CD14-positive monocyte (primary cell): Measurements from ENCODE around the gene TUT1. TPM values are rescaled to one million over a fixed set of nuclear protein-coding genes. Genes with fewer than 3 reads are reported as not detected.
A peak's percentile ranks its signal among the peaks of the same experiment; 100 is the strongest.

Experiments used
- DNase-seq, 3 donors: peaks; one replicate each; pipeline ENCODE4 v3.0.0-alpha.2; 2011 to 2022
- H2AFZ ChIP-seq: 2 replicates; pipeline ENCODE4 v1.6.0; 2012; ENCODE audit warnings: mild to moderate bottlenecking, low read depth, low read length, inconsistent platforms; ENCODE audit not compliant: insufficient read depth, poor library complexity, severe bottlenecking
- H3K27ac ChIP-seq, 2 donors: 1 replicate in 1 of 2; 2 replicates in 1 of 2; pipeline ENCODE4 v1.5.1; 2012 to 2013; ENCODE audit warnings: low read length in 2 of 2, control low read depth in 1 of 2, inconsistent platforms in 1 of 2, low read depth in 1 of 2, mild to moderate bottlenecking in 1 of 2
- H3K27me3 ChIP-seq, 2 donors: one replicate each; pipeline versions ENCODE4 v1.6.0 to v1.6.1; 2011 to 2013; ENCODE audit warnings: low read length in 2 of 2; ENCODE audit not compliant: control insufficient read depth in 2 of 2, insufficient read depth in 2 of 2
- H3K36me3 ChIP-seq, 2 donors: replicated peaks in 1 of 2; 1 replicate in 1 of 2; 2 replicates in 1 of 2; pipeline versions ENCODE4 v1.5.1 to v1.6.1; 2012 to 2013; ENCODE audit warnings: low read length in 2 of 2, control low read depth in 1 of 2, inconsistent platforms in 1 of 2, mild to moderate bottlenecking in 1 of 2; ENCODE audit not compliant: insufficient read depth in 2 of 2, control insufficient read depth in 1 of 2
- H3K4me1 ChIP-seq, 2 donors: 1 replicate in 1 of 2; 2 replicates in 1 of 2; pipeline versions ENCODE4 v1.5.1 to v1.6.1; 2012 to 2013; ENCODE audit warnings: low read length in 2 of 2, control low read depth in 1 of 2, inconsistent platforms in 1 of 2, mild to moderate bottlenecking in 1 of 2, moderate library complexity in 1 of 2; ENCODE audit not compliant: insufficient read depth in 2 of 2, control insufficient read depth in 1 of 2
- H3K4me2 ChIP-seq: replicated peaks from 2 replicates; pipeline ENCODE3; 2012; ENCODE audit warnings: low read length, moderate library complexity, mild to moderate bottlenecking; ENCODE audit not compliant: poor library complexity, severe bottlenecking; ENCODE audit errors: extremely low read depth
- H3K4me3 ChIP-seq, 3 experiments: fragments of 200-600 bp in 1 of 3; sonication (generic) in 1 of 3; replicated peaks in 1 of 3; 1 replicate in 2 of 3; 2 replicates in 1 of 3; pipeline ENCODE4 v1.5.1; 2011 to 2013; ENCODE audit warnings: low read length in 3 of 3, mild to moderate bottlenecking in 3 of 3, control low read depth in 2 of 3, low read depth in 2 of 3, inconsistent platforms in 1 of 3, moderate library complexity in 1 of 3
- H3K79me2 ChIP-seq: 2 replicates; pipeline ENCODE4 v1.6.0; 2012; ENCODE audit warnings: mild to moderate bottlenecking, control low read depth, inconsistent platforms, low read length, moderate library complexity; ENCODE audit not compliant: insufficient read depth
- H3K9ac ChIP-seq: 2 replicates; pipeline ENCODE4 v1.6.0; 2017; ENCODE audit warnings: low read length, mild to moderate bottlenecking; ENCODE audit not compliant: insufficient read depth, poor library complexity, severe bottlenecking
- H3K9me3 ChIP-seq, 2 donors: replicated peaks in 1 of 2; 1 replicate in 1 of 2; 2 replicates in 1 of 2; pipeline versions ENCODE4 v1.5.1 to v1.6.1; 2012 to 2013; ENCODE audit warnings: low read length in 2 of 2, control low read depth in 1 of 2; ENCODE audit not compliant: control insufficient read depth in 1 of 2, insufficient read depth in 1 of 2
- H4K20me1 ChIP-seq: 2 replicates; pipeline ENCODE4 v1.6.0; 2012; ENCODE audit warnings: mild to moderate bottlenecking, low read length, control low read depth, moderate library complexity; ENCODE audit not compliant: insufficient read depth
- H3K27ac Mint-ChIP-seq, 7 donors: one replicate each; pipeline ENCODE4 v1.8.0; 2020; ENCODE audit warnings: mild to moderate bottlenecking in 7 of 7, mixed read lengths in 7 of 7, moderate library complexity in 6 of 7, inconsistent platforms in 2 of 7
- H3K27me3 Mint-ChIP-seq, 3 donors: one replicate each; pipeline ENCODE4 v1.8.0; 2021 to 2022; ENCODE audit warnings: low read depth in 3 of 3, mild to moderate bottlenecking in 3 of 3, mixed read lengths in 3 of 3, moderate library complexity in 3 of 3, inconsistent platforms in 1 of 3
- H3K36me3 Mint-ChIP-seq, 2 donors: one replicate each; pipeline ENCODE4 v1.8.0; 2020; ENCODE audit warnings: mixed read lengths in 2 of 2, inconsistent platforms in 1 of 2, mild to moderate bottlenecking in 1 of 2
- H3K4me1 Mint-ChIP-seq: one replicate; pipeline ENCODE4 v1.8.0; 2020; ENCODE audit warnings: mild to moderate bottlenecking, mixed read lengths
- H3K4me3 Mint-ChIP-seq, 2 donors: one replicate each; pipeline ENCODE4 v1.8.0; 2020; ENCODE audit warnings: mild to moderate bottlenecking in 2 of 2, mixed read lengths in 2 of 2, moderate library complexity in 1 of 2
- H3K9me3 Mint-ChIP-seq, 7 donors: one replicate each; pipeline ENCODE4 v1.8.0; 2020 to 2022; ENCODE audit warnings: mixed read lengths in 7 of 7, mild to moderate bottlenecking in 6 of 7, moderate library complexity in 6 of 7, inconsistent platforms in 2 of 7
- CTCF ChIP-seq: fragments of 200-600 bp; IDR thresholded peaks from one replicate; pipeline ENCODE4 v1.8.0; 2022; ENCODE audit warnings: antibody characterized with exemption, mild to moderate bottlenecking
- WGBS: methylation state at CpG from one replicate; pipeline ENCODE4 v1.1.5; 2013; ENCODE audit warnings: missing lambda C conversion rate; ENCODE audit not compliant: insufficient coverage; 5-methylcytosine and 5-hydroxymethylcytosine counted together
- intact Hi-C, 2 donors: fragments of 100-400 bp; cut with micrococcal nuclease; formaldehyde crosslinking; loops; one replicate each; pipeline versions ENCODE4 v1.15.0 to v1.15.1; 2023
- polyA plus RNA-seq, 3 donors: library from polyadenylated mRNA; depleted of rRNA in 1 of 3; unstranded in 2 of 3; stranded (reverse) in 1 of 3; fragments of 300-500 nt in 2 of 3; fragments of >200 nt in 1 of 3; fragmentation: Illumina TruSeq in 2 of 3; gene quantifications; 1 replicate in 2 of 3; 2 replicates in 1 of 3; pipeline ENCODE4 v1.2.3, GENCODE V29; 2012 to 2021

The TUT1 gene
- polyA plus RNA-seq, 3 donors = 1.8 to 16.3 (median 2.1) TPM

GRCh38 chr11:62605902-62606301 lies 14.6 kb upstream of the TUT1 start:
- Histone ChIP-seq H3K4me1 (peaks cover 33 to 35% of the 10 kb centered on the region in 2 donors), H4K20me1 (no peaks in the 10 kb centered on the region), H2AFZ (no peak overlapping the region), H3K4me2 (no peak overlapping the region), H3K27me3 (no peaks in the 10 kb centered on the region), H3K4me3 (no peak overlapping the region), H3K79me2 (peaks cover 12% of the 10 kb centered on the region), H3K27ac (no peak overlapping the region), H3K36me3 (peaks cover 30 to 64% of the 10 kb centered on the region in 2 donors), H3K9me3 (no peaks in the 10 kb centered on the region), H3K9ac (no peak overlapping the region)
- Mint-ChIP-seq H3K4me3 (no peak overlapping the region), H3K36me3 (peaks cover 65 to 75% of the 10 kb centered on the region in 2 donors), H3K4me1 (peaks cover 39% of the 10 kb centered on the region), H3K9me3 (peaks cover 0 to 2% (median 0%) of the 10 kb centered on the region in 7 donors), H3K27ac (peak overlapping the region in 3 of 7 donors; percentile 20 to 58 (median 57)), H3K27me3 (peaks cover 0 to 2% (median 0%) of the 10 kb centered on the region in 3 donors)
- intact Hi-C loops = no loop called here
- no peak for TF ChIP-seq CTCF
- DNase-seq = no peak
- over 99% methylated on average over 14 of the region's 15 CpGs for WGBS

GRCh38 chr11:62605467-62605866 lies 14.1 kb upstream of the TUT1 start:
- Histone ChIP-seq H3K27me3 (no peaks in the 10 kb centered on the region), H3K36me3 (peaks cover 28 to 64% of the 10 kb centered on the region in 2 donors), H4K20me1 (peaks cover 2% of the 10 kb centered on the region), H3K9me3 (no peaks in the 10 kb centered on the region), H3K4me1 (peaks cover 32 to 37% of the 10 kb centered on the region in 2 donors), H3K79me2 (peaks cover 15% of the 10 kb centered on the region), H3K27ac (no peak overlapping the region), H2AFZ (no peak overlapping the region), H3K4me2 (no peak overlapping the region), H3K4me3 (no peak overlapping the region), H3K9ac (no peak overlapping the region)
- Mint-ChIP-seq H3K36me3 (peaks cover 62 to 71% of the 10 kb centered on the region in 2 donors), H3K4me3 (no peak overlapping the region), H3K9me3 (peaks cover 0 to 2% (median 0%) of the 10 kb centered on the region in 7 donors), H3K4me1 (peaks cover 41% of the 10 kb centered on the region), H3K27me3 (peaks cover 0 to 2% (median 0%) of the 10 kb centered on the region in 3 donors), H3K27ac (peak overlapping the region in 3 of 7 donors; percentile 20 to 58 (median 57))
- TF ChIP-seq CTCF = no peak
- no peak for DNase-seq
- intact Hi-C loops = no loop called here
- WGBS = 100% methylated on average over 1 of the region's 6 CpGs
